GM19238 (cell line): ENCODE results near the gene NOSTRIN.
"Not testable (repeated sequence)": the region's sequence is repeated elsewhere in the genome, so short reads cannot be mapped to it uniquely, and the experiment has no call there.

Experiments used
- DNase-seq: peaks from one replicate; pipeline ENCODE4 v3.0.0; 2011; ENCODE audit warnings: low spot score; ENCODE audit not compliant: insufficient read length

Gene NOSTRIN, protein sequence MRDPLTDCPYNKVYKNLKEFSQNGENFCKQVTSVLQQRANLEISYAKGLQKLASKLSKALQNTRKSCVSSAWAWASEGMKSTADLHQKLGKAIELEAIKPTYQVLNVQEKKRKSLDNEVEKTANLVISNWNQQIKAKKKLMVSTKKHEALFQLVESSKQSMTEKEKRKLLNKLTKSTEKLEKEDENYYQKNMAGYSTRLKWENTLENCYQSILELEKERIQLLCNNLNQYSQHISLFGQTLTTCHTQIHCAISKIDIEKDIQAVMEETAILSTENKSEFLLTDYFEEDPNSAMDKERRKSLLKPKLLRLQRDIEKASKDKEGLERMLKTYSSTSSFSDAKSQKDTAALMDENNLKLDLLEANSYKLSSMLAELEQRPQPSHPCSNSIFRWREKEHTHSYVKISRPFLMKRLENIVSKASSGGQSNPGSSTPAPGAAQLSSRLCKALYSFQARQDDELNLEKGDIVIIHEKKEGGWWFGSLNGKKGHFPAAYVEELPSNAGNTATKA

DNA sequence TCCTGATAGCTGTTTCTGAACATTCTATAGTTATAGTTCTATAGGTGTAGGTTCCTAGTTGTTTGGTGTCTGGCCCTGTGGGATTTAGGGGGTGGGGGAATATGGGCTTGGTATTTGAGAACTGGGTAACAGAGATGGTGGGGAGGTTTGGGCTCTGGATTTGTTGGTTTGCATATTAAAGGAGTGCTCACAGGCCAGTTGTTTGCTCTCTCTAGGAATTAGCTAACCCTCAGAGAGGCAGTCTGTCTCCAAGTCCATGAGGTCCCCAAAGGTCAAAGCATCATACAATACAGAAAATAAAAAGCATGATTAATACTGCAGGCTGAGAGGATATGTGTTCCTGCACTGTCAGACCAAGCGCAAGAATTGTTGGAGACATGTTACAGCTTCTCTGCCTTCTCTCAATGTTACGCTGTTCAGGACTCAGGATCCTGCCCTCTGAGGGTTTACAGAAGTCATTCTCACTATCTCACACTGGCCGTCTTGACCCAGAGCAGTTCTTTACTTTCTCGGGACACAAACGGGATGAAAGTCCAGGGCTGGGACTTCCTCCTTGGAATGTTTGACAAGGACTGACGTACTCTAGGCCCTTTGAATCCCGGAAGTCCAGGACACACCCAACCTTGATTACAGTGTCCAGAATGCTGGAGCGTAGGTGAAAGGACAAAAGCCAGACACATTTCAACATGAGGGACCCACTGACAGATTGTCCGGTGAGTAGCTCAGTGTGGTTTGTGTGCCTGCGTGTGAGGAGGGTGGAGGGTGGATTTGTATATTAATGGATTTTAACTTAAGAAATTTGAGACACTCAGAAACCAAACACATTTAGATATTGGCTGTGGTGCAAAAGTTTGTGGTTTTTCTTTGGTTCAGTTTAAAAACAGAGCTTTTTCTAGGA lies at the start of gene NOSTRIN:
Gene NOSTRIN, plus strand, starts transcription at position 677 of the 898 bp plus-strand sequence. Its CDS starts 10 bp downstream, at position 687.
- no peak for DNase-seq

DNA sequence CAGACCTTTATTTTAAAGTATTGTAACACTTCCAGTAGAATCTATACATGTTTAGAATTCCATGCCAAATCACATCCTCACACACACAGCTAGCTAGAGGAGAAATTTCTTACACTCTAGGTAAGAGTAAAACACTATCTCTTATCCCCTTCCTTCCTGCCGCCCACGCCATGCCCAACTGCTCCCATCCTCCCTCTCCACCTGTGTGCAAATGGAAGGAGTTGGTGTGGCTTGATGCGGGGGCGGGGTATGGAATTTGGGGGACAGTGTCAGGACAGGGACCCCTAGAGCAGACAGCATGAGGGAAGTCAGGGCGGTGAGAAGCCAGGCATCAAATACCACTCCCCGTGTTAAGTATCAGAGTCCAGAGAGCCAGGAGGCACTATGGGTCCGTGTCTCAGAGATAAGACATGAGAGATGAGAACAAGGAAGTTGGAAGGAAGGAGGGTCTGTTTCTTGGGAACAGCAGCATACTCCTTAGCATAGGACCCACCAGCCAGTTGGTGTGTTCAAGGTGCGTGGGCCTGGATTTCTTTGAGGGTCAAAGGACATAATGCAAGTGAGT lies 48.6 kb upstream of the NOSTRIN start:
- no peak for DNase-seq

DNA sequence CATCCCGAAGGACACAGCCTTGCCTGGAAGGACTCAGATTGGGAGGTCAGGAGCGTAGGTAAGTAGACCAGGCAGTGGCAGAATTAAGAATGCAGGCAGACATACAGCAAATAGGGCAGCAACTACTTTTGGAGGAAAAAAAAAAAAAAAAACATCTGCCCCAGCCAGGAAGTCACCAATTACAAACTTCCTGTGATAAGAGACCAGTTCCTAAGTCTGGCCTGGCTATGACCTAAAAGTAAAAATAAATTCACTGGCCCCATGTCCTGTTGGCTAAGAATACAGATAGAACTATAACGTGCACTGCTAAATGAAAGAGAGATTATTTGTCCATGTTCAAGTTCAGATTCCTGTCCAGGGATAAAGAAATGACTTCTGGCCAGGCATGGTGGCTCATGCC lies 45.2 kb upstream of the NOSTRIN start:
- no peak for DNase-seq

DNA sequence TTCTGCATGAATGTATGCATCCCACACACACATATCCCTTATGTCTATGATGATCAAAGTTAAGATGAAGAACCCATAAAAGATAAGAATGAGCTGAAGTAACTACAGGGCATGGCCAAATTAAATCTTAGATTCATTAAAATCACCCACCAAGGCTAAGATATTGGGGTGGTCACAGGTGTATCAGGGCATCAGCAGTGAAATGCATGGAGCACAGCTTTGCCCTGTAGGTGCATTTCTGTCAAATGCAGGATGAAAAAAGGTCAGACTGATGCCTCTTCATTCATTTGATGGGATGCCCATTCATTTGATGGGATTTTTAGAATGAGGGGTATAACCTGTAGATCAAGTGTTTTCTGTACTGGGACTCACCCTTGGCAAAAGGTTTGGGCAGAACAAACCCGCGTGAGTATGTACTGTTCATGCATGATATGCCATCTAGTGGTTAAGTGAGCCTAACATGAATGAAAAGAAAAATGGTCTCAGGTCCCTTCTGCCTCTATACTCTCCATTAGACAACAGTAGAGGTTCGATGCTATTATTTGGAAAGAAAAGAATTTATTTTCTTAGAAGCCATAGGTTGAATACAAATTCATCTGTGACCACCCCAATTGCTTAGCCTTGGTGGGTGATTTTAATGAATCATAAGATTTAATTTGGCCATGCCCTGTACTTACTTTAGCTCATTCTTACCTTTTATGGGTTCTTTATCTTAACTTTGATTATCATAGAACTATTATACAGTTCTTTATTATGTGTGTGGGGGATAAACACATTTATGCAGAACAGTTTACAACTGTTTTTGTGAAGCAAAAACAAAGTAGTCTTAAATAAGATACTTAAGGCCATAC lies 43.2 kb upstream of the NOSTRIN start:
- no peak for DNase-seq

DNA sequence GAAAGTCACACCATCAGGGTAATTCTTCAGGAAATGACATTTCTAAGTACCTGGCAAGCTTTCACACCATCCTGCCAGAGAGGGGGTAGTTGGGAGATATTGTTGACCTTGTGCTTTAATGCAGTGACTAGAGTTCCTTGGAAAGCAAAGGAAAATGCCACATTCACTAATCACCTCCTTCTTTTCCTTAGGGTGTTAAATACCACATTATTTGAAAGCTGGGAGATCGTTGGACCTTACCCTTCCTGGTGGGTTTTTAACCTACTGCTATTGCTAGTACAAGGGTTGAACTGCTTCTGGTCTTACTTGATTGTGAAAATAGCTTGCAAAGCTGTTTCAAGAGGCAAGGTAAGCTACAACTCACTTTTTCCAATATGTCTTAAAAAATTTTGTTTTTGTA lies 37.0 kb upstream of the NOSTRIN start:
- no peak for DNase-seq

DNA sequence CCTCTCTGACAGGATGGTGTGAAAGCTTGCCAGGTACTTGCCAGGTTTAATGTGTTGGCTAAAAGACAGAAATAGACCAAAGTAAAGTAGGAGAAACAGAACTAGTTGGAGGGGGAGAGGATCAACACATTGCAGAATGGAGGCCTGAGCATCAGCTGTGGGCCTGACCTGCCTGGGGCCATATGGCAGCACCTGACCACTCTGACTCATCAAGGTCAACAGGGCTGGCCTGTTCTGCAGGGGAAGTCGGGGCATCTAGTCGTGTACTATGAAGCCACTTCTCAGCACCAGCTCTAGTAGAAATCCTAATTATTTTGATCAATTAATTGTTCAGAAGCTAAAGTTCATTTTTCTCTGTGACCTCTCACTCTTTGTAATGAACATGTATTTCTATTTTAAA lies 35.8 kb upstream of the NOSTRIN start:
- no peak for DNase-seq

DNA sequence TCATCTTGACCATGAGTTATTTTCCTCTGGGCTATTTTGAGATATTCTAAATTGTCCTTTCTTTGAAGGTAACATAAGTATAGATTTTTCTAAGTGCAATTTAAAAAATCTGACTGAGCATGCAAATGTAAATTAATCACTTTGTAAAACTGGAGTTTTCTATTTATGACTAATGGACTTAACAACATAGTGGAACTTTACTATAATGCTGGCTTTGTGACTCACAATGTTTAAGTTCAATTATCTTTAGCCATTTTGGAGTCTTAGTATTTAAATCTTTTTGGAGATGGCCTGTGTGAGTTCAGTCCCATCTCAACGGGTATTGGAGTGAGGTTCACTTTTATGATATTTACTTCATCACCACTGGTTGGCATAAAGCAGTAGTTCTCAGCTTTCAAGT lies 35.2 kb upstream of the NOSTRIN start:
- DNase-seq = no peak

DNA sequence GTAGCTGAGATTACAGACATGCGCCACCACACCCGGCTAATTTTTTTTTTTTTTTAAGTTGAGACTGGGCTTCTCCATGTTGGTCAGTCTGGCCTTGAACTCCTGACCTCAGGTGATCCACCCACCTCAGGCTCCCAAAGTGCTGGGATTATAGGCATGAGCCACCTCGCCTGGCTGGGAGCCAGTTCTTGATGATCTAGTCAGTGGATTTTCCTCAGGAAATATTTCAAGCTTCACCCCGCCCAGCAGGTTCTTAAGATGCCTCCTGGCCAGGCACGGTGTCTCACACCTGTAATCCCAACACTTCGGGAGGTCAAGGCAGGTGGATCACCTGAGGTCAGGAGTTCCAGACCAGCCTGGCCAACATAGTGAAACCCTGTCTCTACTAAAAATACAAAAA lies 34.1 kb upstream of the NOSTRIN start:
- DNase-seq = not testable (repeated sequence)

DNA sequence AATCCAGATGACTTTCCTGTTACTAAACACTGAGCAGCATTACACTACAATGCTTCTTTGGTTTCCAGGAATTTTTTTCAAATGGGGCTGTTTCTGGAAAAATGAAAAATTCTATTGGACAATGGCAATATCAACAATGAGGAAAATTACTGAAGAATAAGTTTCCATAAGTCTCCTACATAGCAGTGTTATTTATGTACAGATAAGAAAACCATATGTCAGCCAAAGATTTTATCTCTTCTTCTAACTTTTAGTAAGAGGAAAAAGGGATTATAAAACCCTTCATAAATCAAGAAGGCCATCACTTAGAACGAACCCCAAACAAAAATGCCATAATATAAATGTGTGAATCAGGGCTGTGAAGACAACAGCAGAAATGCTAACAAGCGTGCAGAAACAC lies 31.6 kb upstream of the NOSTRIN start:
- DNase-seq = no peak

DNA sequence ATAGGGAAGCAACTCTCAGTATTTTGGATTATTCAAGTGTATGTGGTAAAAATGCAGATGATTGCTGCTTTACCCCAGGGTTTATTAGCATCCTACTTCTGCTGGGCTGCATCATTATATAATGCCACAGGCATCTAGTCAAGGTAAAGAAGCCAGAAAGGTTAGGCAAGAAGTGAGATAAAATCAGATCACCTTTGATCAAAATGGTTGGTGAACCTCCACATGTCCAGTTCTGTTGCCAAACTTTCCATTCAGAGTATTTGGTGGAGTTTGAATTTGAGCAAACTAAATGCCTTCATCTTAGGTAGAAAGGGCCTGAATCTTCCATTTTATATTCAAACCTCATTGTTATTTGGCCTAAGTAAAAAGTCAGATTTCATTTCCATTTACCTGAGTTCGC lies 29.7 kb upstream of the NOSTRIN start:
- DNase-seq = no peak

DNA sequence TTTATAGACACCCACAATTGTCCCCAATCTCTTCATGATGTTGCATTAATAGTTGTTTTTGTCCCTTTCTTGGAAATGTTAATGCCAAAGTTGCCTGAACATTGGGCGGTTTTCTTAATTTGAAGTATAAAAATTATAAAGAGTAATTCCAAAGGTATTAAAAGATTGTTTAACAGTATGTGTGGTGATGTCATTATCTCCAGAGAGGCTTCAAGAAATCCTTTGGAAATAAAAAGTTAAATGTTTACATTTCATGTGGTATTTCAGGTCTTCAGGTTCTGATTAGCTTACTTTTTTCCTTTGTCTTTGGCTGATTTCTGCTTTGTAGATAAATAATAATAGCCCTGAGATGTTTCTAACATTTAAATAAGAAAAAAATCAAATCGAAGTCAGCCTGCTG lies 29.3 kb upstream of the NOSTRIN start:
- DNase-seq = no peak

DNA sequence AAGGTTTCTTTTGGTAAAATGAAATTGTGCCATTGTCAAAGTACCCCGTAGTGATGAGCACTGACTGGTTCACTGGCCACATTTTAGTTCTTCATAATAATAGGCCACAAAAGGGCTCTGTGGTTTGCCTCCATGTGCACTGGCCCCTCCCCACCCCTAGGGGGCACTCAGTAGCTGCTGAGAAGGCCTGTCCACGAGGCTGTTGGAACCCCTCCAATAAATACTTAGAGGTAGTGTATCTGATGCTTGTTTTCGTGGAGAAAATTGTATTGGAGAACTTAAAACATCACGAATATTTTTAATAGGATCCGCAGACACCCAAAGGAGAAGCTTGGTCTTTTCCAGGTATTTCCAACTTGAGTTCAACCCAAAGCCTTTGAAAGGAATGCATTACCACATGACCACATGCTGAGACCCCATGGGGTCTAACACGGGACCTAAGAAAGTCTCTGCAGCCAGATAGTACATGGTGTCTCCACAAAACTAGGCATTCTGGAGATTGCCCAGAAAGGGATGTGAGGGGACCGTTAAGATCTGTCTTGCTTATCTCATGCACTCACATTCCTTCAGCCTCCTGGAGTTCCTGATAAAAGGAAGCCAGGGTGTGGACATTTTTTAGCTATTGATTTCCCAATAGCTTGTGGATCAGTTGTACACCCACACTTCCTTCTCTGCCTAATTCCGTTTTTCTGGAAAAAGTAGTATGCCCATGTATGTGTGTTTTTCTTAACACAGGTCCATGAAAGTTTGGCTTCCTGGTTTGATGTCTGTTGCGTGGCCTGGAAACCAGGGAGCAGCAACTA lies 28.5 kb upstream of the NOSTRIN start:
- peak; percentile 7 for DNase-seq

DNA sequence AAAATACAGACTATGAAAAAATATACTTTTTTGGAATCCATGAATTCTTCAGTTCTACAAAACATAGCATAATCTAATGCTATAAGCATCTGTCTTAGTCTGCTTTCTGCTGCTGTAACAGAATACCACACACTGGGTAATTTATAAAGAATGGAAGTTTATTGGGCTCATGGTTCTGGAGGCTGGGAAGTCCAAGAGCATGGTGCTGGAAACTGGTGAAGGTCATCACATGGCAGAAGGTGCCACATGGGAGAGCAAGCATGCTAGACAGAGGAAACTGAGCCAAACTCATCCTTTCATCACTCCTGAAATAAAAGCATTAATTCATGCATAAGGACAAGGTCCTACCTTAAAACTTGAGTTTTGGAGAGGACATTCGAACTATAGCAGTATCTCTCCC lies 26.6 kb upstream of the NOSTRIN start:
- no peak for DNase-seq

DNA sequence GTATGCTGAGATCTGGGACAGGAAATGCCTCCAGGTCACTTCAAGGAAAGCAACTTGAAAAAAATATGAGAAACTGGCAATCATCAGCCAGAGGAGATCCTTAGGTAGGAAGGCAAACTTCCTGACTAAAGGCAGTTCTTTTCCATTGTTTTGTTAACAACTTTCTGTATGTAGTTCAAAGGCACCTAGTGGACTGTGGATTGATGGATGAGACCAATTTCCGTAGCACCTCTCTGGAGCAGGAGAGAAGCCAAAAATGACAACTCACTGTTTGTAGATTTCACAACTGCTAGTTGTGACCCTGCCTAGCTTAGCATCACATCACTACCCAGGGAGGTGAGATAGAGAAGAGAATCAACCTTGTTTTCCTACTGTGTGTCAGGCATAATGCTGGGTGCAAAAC lies 21.8 kb upstream of the NOSTRIN start:
- DNase-seq = no peak

DNA sequence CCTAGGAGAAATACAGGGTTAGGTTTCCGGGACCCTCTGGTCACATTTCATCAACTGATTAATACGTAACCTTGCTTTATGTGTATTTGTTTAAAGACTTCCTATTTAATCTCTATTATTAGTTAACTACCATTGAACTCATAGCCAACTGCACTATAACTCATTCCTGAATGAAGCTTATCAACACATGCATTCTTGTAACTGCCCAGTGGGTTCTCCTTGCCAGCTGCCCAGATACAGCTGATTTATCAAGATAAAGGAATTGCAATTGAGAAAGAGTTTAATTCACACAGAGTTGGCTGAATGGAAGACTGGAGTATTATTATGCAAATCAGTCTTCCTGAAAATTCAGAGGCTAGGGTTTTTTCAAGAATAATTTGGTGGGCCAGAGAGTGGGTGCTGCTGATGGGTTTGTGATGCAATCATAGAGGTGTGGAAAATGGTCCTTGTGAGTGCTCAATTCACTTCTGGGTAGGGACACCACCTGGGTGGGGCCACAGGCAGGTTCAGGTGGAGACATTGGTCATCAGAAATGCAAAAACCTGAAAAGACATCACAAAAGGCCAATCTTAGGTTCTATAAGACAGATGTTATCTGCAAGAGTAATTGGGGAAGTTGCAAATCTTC lies 21.1 kb upstream of the NOSTRIN start:
- no peak for DNase-seq

DNA sequence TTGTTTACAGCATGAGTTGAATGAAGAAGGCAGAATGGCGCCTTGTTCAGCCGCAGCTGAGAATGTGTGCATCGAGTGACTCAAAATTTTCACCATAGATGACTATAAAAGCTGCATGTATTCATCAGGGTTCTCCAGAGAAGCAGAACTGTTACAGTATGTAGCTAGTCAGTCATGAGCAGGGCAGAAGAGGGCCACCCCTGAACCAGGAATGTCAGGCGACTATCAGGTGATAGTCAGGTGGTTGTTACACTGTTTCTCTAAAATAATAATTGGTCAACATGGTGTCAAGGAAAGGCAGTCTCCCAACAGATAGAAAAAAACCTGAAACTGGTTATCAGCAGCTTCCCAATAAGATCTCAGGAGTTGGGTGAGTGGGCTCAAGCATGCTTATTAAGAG lies 20.2 kb upstream of the NOSTRIN start:
- no peak for DNase-seq

DNA sequence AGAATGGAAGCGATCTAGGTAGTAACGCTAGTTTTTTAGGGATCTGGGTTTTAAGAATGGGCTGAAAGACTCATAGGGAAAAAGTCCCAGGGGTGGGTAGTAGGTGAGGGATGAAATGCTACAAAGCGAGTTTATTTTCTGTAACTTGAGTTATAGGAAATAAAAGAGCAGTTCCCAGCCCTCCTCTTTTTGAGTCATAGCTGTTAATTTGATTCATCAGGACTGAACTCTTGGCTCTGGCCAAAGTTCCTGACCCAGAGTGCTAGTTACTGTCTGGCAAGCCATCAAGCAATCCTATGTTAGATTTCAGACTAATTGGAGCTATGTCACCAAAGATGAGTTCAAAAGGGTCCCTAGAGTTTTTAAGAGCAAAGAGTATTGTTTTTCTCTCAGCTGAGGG lies 17.4 kb upstream of the NOSTRIN start:
- DNase-seq = no peak

DNA sequence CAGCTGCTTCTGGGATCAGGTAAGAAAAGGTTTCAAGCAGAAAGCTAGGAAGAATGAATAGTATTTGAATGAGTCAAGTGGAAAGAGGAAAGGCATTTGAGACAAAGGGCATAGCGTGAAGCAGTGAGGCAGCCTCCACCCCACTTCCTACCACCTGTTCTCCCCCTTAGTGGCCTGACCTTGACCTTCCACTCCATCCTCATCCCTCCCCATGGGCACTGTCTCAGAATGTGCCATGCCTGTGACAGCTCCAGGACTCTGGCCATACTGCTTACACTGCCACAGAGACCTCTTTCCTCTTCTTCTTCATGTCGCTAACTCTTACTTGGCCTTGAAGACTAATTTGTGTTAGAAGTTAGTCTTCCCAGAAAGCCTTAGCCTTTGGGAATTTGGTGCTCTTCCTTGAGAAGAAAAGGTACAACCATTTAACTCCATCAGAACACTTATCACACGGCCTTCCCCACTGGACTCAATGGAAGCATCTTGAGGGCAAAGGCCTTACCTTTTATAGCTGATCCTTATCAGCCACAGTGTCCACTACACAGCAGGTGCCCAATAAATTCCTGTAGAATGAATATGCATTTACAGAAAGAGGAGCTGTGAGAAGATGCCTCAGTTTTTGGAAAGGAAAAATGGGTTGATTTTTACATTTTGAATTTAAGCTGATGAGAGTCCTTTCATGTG lies 15.2 kb upstream of the NOSTRIN start:
- DNase-seq = no peak

DNA sequence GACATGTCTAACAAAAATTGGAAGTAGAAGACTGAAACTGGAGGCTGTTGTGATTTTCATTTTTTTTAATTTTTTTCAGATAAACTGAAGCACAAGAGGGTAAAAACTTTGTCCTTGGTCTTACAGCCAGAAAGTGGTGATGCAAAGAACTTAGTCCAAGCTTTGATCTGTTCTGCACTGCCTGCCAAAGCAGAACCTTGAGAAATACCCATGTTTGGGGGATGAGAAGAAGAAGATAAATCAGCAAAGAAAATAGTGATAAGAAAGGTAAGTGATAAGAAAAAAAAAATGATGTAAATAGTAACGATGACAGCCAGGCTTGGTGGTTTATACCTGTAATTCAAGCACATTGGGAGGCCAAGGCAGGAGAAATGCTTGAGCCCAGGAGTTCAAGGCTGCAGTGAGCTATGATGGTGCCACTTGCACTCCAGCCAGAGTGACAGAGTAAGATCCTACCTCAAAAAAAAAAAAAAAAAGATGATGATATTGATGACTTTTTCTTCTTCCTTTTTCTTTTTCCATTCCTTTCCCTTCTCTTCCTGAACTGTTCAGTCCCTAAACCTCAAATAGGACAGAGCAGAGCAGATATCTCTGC lies 14.6 kb upstream of the NOSTRIN start:
- DNase-seq = no peak
